Glutamatergic neuron (in vitro differentiated cells): ENCODE measurements around the gene NNMT. TPM values are rescaled to one million over a fixed set of nuclear protein-coding genes. Genes with fewer than 3 reads are reported as not detected.

Experiments
- DNase-seq: peaks from one replicate; pipeline ENCODE4 v3.0.0; 2022
- H3K27ac Mint-ChIP-seq: one replicate; pipeline ENCODE4 v1.8.0; 2020; ENCODE audit warnings: mild to moderate bottlenecking, mixed read lengths, inconsistent platforms; ENCODE audit not compliant: unreplicated experiment
- H3K27me3 Mint-ChIP-seq: one replicate; pipeline ENCODE4 v1.8.0; 2020; ENCODE audit warnings: mild to moderate bottlenecking, moderate library complexity, mixed read lengths, inconsistent platforms; ENCODE audit not compliant: unreplicated experiment
- H3K36me3 Mint-ChIP-seq: one replicate; pipeline ENCODE4 v1.8.0; 2020; ENCODE audit warnings: mild to moderate bottlenecking, mixed read lengths, inconsistent platforms; ENCODE audit not compliant: unreplicated experiment
- H3K4me1 Mint-ChIP-seq: one replicate; pipeline ENCODE4 v1.8.0; 2020; ENCODE audit warnings: mild to moderate bottlenecking, low read depth, mixed read lengths, inconsistent platforms; ENCODE audit not compliant: unreplicated experiment
- H3K4me3 Mint-ChIP-seq: one replicate; pipeline ENCODE4 v1.8.0; 2020; ENCODE audit warnings: mild to moderate bottlenecking, mixed read lengths, inconsistent platforms; ENCODE audit not compliant: unreplicated experiment
- H3K9me3 Mint-ChIP-seq: one replicate; pipeline ENCODE4 v1.8.0; 2020; ENCODE audit warnings: mild to moderate bottlenecking, moderate library complexity, mixed read lengths, inconsistent platforms; ENCODE audit not compliant: unreplicated experiment
- total RNA-seq: library from RNA; stranded (reverse); fragmentation: NEBNext Ultra II Directional; extraction: Animal tissue kit (Norgen Biotek cat#: 25700); gene quantifications from one replicate; pipeline ENCODE4 v1.2.1, GENCODE V29; 2021; ENCODE audit not compliant: unreplicated experiment
- TF ChIP-seq, protein P1 (sequence below): fragments of 200-600 bp; sonication (generic); IDR thresholded peaks from one replicate; pipeline ENCODE4 v1.5.0; 2021; ENCODE audit not compliant: partially characterized antibody, unreplicated experiment

NNMT gene
- total RNA-seq, 1 donor from 2014 or later, result 3.4 TPM

DNA sequence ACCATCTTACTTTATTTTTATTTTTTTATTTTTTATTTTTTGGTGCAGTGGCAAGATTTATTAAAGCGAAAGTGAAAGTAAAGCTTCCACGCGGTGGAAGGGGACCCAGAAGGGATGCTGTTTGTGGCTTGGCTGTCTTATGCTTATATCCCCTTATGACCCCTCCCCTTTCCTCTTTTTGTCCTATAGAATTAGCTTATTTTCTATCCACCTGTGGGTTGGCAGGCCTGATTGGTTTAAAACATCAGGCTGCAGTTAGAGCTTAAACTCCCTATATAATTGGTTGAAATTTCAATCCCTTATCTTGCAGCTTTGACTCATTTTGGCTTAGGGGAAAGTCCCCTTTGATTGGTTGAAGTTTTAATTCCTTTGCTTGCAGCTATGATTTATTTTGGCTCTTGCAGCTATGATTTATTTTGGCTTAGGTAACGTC, 50.5 kb downstream of the NNMT start:
- Mint-ChIP-seq H3K4me3 (no peak overlapping the region), H3K4me1 (no peaks in the 10 kb centered on the region), H3K27ac (no peak overlapping the region), H3K27me3 (no peaks in the 10 kb centered on the region), H3K36me3 (no peaks in the 10 kb centered on the region), H3K9me3 (no peaks in the 10 kb centered on the region)
- DNase-seq, result no peak
- TF ChIP-seq, protein P1, sequence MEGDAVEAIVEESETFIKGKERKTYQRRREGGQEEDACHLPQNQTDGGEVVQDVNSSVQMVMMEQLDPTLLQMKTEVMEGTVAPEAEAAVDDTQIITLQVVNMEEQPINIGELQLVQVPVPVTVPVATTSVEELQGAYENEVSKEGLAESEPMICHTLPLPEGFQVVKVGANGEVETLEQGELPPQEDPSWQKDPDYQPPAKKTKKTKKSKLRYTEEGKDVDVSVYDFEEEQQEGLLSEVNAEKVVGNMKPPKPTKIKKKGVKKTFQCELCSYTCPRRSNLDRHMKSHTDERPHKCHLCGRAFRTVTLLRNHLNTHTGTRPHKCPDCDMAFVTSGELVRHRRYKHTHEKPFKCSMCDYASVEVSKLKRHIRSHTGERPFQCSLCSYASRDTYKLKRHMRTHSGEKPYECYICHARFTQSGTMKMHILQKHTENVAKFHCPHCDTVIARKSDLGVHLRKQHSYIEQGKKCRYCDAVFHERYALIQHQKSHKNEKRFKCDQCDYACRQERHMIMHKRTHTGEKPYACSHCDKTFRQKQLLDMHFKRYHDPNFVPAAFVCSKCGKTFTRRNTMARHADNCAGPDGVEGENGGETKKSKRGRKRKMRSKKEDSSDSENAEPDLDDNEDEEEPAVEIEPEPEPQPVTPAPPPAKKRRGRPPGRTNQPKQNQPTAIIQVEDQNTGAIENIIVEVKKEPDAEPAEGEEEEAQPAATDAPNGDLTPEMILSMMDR, result no peak

DNA sequence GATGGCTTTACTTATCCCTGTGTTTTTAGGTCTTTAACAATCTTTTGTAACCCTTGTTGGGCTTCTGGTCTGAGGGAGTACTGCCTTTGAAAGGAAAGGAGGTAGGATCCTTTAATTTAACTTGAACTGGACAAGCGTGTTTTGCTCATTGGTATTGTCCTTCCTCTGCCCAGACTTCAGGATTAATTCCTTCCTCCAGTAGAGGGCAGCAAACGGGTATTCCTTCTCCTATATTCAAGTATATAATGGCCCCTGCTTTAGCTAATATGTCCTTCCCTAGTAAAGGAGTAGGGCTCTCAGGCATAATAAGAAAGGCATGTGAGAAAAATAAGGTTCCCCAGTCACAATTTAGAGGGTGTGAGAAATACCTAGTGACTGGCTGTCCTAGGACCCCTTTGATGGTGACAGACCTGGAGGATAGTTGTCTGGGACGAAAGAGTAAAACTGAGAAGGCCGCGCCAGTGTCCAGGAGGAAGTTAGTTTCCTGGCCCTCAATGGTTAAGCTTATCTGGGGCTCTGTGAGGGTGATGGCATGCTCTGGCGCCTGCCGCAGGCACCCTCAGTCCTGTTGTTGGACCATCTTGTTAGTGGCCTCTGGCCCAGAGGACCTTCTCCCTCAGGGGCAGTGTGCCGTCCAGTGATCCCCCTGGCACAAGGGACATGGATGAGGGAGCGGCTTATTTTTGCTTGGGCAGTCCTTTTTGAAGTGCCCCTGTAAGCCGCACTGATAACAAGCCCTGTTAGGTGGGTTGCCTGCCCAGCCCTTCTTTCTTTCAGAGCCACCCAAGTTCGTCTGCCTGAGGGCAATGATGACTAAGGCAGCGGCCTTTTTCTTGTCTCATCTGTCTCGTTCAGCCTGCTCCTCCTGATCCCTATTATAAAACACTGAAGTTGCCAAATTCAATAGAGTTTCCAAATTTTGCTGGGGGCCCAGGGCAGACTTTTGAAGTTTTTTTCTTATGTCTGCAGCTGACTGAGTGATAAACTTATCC, 52.3 kb downstream of the NNMT start:
- H3K9me3 Mint-ChIP-seq, result no peaks in the 10 kb centered on the region
- no peaks in the 10 kb centered on the region for H3K27me3 Mint-ChIP-seq
- no peak overlapping the region for H3K4me3 Mint-ChIP-seq
- H3K36me3 Mint-ChIP-seq, result no peaks in the 10 kb centered on the region
- TF ChIP-seq, protein P1, result peak; percentile 66
- H3K4me1 Mint-ChIP-seq, result no peaks in the 10 kb centered on the region
- H3K27ac Mint-ChIP-seq, result no peak overlapping the region
- peak; percentile 28 for DNase-seq

DNA sequence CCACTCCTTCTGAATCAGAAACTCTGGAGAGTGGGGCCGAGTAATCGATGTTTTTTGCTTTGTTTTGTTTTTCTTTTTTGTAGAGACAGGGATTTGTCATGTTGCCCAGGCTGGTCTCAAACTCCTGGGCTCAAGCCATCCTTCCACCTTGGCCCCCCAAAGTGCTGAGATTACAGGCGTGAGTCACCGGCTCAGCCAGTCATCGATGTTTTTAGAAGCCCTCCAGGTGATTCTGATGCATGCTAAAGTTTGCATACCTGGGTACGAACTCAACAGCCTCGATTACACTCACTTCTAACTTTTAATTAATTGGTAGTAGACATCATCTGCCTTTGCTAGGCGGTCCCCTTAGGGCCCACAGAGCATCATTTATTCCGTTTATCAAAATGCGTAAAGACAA, 53.8 kb downstream of the NNMT start:
- Mint-ChIP-seq H3K27ac (no peak overlapping the region), H3K36me3 (no peaks in the 10 kb centered on the region), H3K9me3 (no peaks in the 10 kb centered on the region), H3K27me3 (no peaks in the 10 kb centered on the region), H3K4me1 (no peaks in the 10 kb centered on the region), H3K4me3 (no peak overlapping the region)
- TF ChIP-seq, protein P1, result no peak
- DNase-seq, result no peak

DNA sequence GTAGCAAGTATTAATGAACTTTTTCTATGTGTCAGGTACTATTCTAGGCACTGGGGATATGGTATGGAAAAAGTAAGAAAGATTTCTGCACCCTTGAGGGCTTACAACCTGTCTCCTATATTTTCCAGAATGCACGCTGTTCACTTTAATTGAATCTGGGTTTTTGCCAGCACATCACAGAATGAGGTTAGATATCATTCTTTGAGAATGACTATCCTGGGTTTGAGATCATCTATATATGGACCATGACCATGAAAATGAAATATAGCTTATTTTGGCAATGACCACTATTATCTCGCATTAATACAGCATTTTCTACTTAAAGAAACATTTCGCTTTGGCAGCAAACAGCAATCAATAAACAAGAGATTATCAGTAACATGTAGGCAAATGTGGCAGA, 57.2 kb downstream of the NNMT start:
- no peaks in the 10 kb centered on the region for H3K9me3 Mint-ChIP-seq
- H3K27me3 Mint-ChIP-seq, result no peaks in the 10 kb centered on the region
- TF ChIP-seq, protein P1, result no peak
- H3K27ac Mint-ChIP-seq, result no peak overlapping the region
- H3K4me1 Mint-ChIP-seq, result no peaks in the 10 kb centered on the region
- no peaks in the 10 kb centered on the region for H3K36me3 Mint-ChIP-seq
- no peak for DNase-seq
- peak overlapping the region; percentile 1 for H3K4me3 Mint-ChIP-seq

DNA sequence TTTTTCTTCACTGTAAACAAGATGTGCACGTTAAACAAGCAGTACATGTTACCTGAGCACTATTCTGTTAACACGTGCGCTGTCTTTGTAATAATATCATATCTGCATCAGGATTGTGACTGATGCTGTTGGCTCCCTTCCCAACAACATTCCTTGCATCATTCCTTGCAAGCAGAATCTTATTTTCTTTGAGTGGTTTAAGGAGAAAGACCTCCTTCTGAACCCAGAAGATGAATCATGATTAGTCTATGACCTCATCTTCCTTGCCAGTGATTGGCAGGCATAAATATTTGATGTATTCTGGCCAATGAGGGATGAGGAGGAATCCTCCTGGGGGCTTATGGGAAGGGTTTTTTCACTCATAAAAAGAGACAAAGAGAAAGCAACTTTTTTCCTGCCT, 57.9 kb downstream of the NNMT start:
- DNase-seq, result no peak
- Mint-ChIP-seq H3K36me3 (no peaks in the 10 kb centered on the region), H3K4me1 (no peaks in the 10 kb centered on the region), H3K9me3 (no peaks in the 10 kb centered on the region), H3K4me3 (peak overlapping the region; percentile 1), H3K27me3 (no peaks in the 10 kb centered on the region), H3K27ac (no peak overlapping the region)
- TF ChIP-seq, protein P1, result no peak
